HepG2 (cell line): ENCODE results near the gene PBX4. TPM values are rescaled to one million over a fixed set of nuclear protein-coding genes. Genes with fewer than 3 reads are reported as not detected.

Experiments
- ATAC-seq: fragments of 200-7000 bp; cut with Tn5 transposase; 3 replicates; pipeline ENCODE4 v1.9.1; 2020; ENCODE audit warnings: mild to moderate bottlenecking, moderate library complexity
- BruUV-seq: library from RNA; stranded (reverse); fragments of 400-500 nt; replicated peaks from 2 replicates; lab custom pipeline; 2021; lab: Mats Ljungman, UMichigan
- CTCF ChIA-PET: fragments of 300-600 bp; formaldehyde crosslinking; extraction: SDS; loops from one replicate; lab custom pipeline; 2021; ENCODE audit warnings: low total read pairs, inconsistent platforms, low intra/inter-chr PET ratio; lab: Yijun Ruan, JAX
- POLR2A ChIA-PET: fragments of 350-600 bp; sonication (Branson Sonifier 250); formaldehyde crosslinking; loops from one replicate; lab custom pipeline; 2020; ENCODE audit warnings: antibody characterized with exemption, inconsistent platforms; lab: Yijun Ruan, JAX
- DNase-seq: peaks from one replicate; pipeline ENCODE4 v3.0.0-alpha.2; 2015; ENCODE audit warnings: low spot score
- FAIRE-seq: peaks from 3 replicates; lab custom pipeline; 2011; peaks lifted over from hg19 to GRCh38; lab: Jason Lieb, UNC
- H2AFZ ChIP-seq: one replicate; pipeline ENCODE4 v1.6.1; 2011; ENCODE audit warnings: low read length, inconsistent platforms
- H3K27ac ChIP-seq: fragments of 300-600 bp; 3 replicates; pipeline ENCODE4 v1.8.0; 2011; ENCODE audit warnings: mixed run types, mild to moderate bottlenecking, mixed read lengths, low read length, inconsistent platforms; ENCODE audit not compliant: insufficient read depth; ENCODE audit errors: extremely low read length
- H3K27me3 ChIP-seq, 2 experiments: fragments of 200-600 bp in 1 of 2; 2 replicates in 1 of 2; 3 replicates in 1 of 2; pipeline versions ENCODE4 v1.6.0 to v1.8.0; 2011; ENCODE audit warnings: low read length in 2 of 2, mild to moderate bottlenecking in 2 of 2, moderate library complexity in 2 of 2, inconsistent platforms in 1 of 2; ENCODE audit not compliant: insufficient read depth in 2 of 2, control insufficient read depth in 1 of 2
- H3K36me3 ChIP-seq, 2 experiments: fragments of 200-600 bp in 1 of 2; replicated peaks in 1 of 2; 2 replicates in 1 of 2; 3 replicates in 1 of 2; pipeline versions ENCODE4 v1.5.1 to v1.8.0; 2011; ENCODE audit warnings: low read length in 2 of 2, inconsistent platforms in 1 of 2; ENCODE audit not compliant: insufficient read depth in 2 of 2, control insufficient read depth in 1 of 2
- H3K4me1 ChIP-seq: 2 replicates; pipeline ENCODE4 v1.5.1; 2012; ENCODE audit warnings: low read length, inconsistent platforms; ENCODE audit not compliant: insufficient read depth
- H3K4me2 ChIP-seq: 2 replicates; pipeline ENCODE4 v1.6.0; 2011; ENCODE audit warnings: low read depth, low read length, inconsistent platforms
- H3K4me3 ChIP-seq, 3 experiments: fragments of 200-600 bp in 1 of 3; sonication (generic), shearing (Covaris generic) in 1 of 3; replicated peaks in 1 of 3; 2 replicates each; pipeline ENCODE4 v1.5.1; 2011 to 2016; ENCODE audit warnings: low read length in 3 of 3, inconsistent platforms in 2 of 3, low read depth in 2 of 3, mild to moderate bottlenecking in 2 of 3, control low read depth in 1 of 3, mixed read lengths in 1 of 3; ENCODE audit not compliant: insufficient read depth in 1 of 3
- H3K79me2 ChIP-seq: one replicate; pipeline ENCODE4 v1.6.1; 2011; ENCODE audit warnings: low read length, inconsistent platforms; ENCODE audit not compliant: insufficient read depth
- H3K9ac ChIP-seq: 2 replicates; pipeline ENCODE4 v1.6.0; 2011; ENCODE audit warnings: mild to moderate bottlenecking, low read depth, low read length, inconsistent platforms; ENCODE audit not compliant: insufficient read depth
- H3K9me3 ChIP-seq: 2 replicates; pipeline ENCODE4 v1.5.1; 2012; ENCODE audit warnings: mild to moderate bottlenecking, low read length
- H4K20me1 ChIP-seq: 2 replicates; pipeline ENCODE4 v1.6.0; 2011; ENCODE audit warnings: inconsistent platforms, mild to moderate bottlenecking, low read length, moderate library complexity; ENCODE audit not compliant: insufficient read depth
- MAFK ChIP-seq, 2 experiments: IDR thresholded peaks in 1 of 2; conservative IDR thresholded peaks in 1 of 2; 2 replicates each; pipeline ENCODE4 v1.6.1; 2011; ENCODE audit warnings: improper control_type of control experiment in 2 of 2, low read length in 2 of 2
- PHB2 ChIP-seq: fragments of 450-650 bp; IDR thresholded peaks from 2 replicates; pipeline ENCODE4 v1.6.1; 2018; ENCODE audit not compliant: partially characterized antibody
- RXRA ChIP-seq: sonication (generic); formaldehyde crosslinking; IDR thresholded peaks from 2 replicates; pipeline ENCODE4 v1.5.1; 2020; ENCODE audit warnings: missing genetic modification reagents
- TBP ChIP-seq: sonication (generic); formaldehyde crosslinking; IDR thresholded peaks from 2 replicates; pipeline ENCODE4 v1.5.0; 2020; ENCODE audit warnings: missing genetic modification reagents
- ZNF253 ChIP-seq: sonication (generic); formaldehyde crosslinking; IDR thresholded peaks from 2 replicates; pipeline ENCODE4 v1.8.0; 2022; ENCODE audit warnings: mild to moderate bottlenecking, missing genetic modification reagents, borderline replicate concordance
- ZNF841 ChIP-seq: sonication (generic); formaldehyde crosslinking; IDR thresholded peaks from 2 replicates; pipeline ENCODE4 v1.8.1; 2023; ENCODE audit warnings: missing genetic modification reagents, borderline replicate concordance
- WGBS: methylation state at CpG from one replicate; pipeline ENCODE4 v1.1.6; 2017; ENCODE audit warnings: low lambda C conversion rate; 5-methylcytosine and 5-hydroxymethylcytosine counted together
- in situ Hi-C: cut with HindIII; loops from 2 replicates; pipeline ENCODE4 v1.10.0; 2017; ENCODE audit warnings: low pct_unique_long_range_greater_than_20kb; ENCODE audit not compliant: extremely low pct_ligation_motif_present
- intact Hi-C: fragments of 100-400 bp; cut with micrococcal nuclease; formaldehyde crosslinking; loops from one replicate; pipeline ENCODE4 v1.10.0; 2022; ENCODE audit not compliant: unreplicated experiment
- polyA plus RNA-seq, 8 experiments: library from polyadenylated mRNA; depleted of rRNA in 3 of 8; stranded (reverse) in 7 of 8; unstranded in 1 of 8; fragments of >200 nt; fragmentation: Illumina TruSeq in 4 of 8; extraction: Trizol in 4 of 8; gene quantifications; 2 replicates each; pipeline versions ENCODE4 v1.2.1 to v1.2.3, GENCODE V29; 2011 to 2016; ENCODE audit warnings: low read depth in 4 of 8, missing spikeins in 1 of 8, mixed read lengths in 1 of 8; ENCODE audit not compliant: insufficient read depth in 1 of 8
- total RNA-seq, 5 experiments: library from RNA; depleted of rRNA; stranded (reverse); fragments of >200 nt; fragmentation: Illumina TruSeq; extraction: Trizol; gene quantifications; 2 replicates each; pipeline ENCODE4 v1.2.3, GENCODE V29; 2016; ENCODE audit warnings: low read depth in 1 of 5
- TF ChIP-seq, protein P1 (sequence below): IDR thresholded peaks from 2 replicates; pipeline ENCODE4 v1.6.1; 2016
- TF ChIP-seq, protein P2 (sequence below): sonication (generic); formaldehyde crosslinking; IDR thresholded peaks from 2 replicates; pipeline ENCODE4 v1.8.0; 2023; ENCODE audit warnings: mild to moderate bottlenecking, missing genetic modification reagents
- TF ChIP-seq, protein P3 (sequence below): sonication (generic); formaldehyde crosslinking; IDR thresholded peaks from 2 replicates; pipeline ENCODE4 v1.5.0; 2020; ENCODE audit warnings: mild to moderate bottlenecking, missing genetic modification reagents, moderate library complexity

Gene PBX4
- total and polyA plus RNA-seq, 2 of the 13 experiments (the other 11 are each of a cell fraction or from before 2014, with no cell fraction given) = not detected

DNA sequence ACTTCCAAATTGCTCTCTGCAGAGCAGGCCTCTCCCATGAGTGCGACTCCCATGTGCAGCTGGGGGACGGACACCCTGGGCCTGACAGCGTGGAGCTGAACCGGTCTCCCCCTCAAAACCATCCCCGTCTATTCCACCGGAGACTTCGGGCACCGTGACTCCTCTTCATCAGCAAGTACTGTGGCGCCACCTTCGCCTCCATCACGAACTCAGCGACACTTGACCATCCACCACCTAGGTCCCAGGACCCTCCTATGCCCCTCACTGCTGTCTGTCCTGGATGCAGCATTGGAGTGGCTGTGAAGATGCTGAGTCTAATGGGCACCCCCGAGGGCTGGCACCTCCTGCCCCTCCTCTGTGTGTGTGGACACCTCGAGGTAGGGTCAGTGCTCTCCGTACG, 59.9 kb downstream of the PBX4 start (continued):
- TF ChIP-seq MAFK (conservative IDR thresholded peaks at IDR 0.05 in 1 of 2, IDR thresholded peaks at IDR 0.05 in 1 of 2; ENCODE audit: low read length in 2 of 2) (no peak), PHB2 (no peak), ZNF841 (no peak), ZNF253 (CRISPR knock-in tag) (no peak)
- TF ChIP-seq, protein P1, sequence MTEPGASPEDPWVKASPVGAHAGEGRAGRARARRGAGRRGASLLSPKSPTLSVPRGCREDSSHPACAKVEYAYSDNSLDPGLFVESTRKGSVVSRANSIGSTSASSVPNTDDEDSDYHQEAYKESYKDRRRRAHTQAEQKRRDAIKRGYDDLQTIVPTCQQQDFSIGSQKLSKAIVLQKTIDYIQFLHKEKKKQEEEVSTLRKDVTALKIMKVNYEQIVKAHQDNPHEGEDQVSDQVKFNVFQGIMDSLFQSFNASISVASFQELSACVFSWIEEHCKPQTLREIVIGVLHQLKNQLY = no peak
- TF ChIP-seq, protein P2, sequence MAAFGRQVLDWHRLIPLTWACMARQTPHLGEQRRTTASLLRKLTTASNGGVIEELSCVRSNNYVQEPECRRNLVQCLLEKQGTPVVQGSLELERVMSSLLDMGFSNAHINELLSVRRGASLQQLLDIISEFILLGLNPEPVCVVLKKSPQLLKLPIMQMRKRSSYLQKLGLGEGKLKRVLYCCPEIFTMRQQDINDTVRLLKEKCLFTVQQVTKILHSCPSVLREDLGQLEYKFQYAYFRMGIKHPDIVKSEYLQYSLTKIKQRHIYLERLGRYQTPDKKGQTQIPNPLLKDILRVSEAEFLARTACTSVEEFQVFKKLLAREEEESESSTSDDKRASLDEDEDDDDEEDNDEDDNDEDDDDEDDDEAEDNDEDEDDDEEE (CRISPR knock-in tag) = no peak

DNA sequence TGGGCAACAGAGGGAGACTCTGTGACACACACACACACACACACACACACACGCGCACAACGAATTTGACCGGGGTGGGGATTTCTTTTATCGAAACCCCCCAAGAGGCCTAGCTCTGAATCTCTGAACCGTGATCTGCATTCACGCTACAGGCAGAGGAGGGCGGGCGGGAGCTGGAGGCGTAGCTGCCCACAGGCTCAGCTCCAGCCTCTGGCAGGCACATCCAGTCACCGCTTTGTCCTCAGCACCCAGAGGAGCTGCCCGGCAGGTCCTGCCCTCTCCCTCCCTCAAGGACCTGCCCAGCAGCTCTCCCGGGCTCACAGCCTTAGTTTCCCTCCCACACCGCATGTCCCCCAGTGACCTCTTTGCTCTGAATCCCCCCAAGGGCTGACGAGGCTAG, 60.4 kb downstream of the PBX4 start:
- ChIA-PET CTCF (no interaction called here), POLR2A (no interaction called here)
- Histone ChIP-seq H3K4me2 (no peak overlapping the region), H3K36me3 (no peaks in the 10 kb centered on the region), H3K4me1 (peaks cover 11% of the 10 kb centered on the region), H3K4me3 (no peak overlapping the region), H3K27ac (no peak overlapping the region), H3K79me2 (no peaks in the 10 kb centered on the region), H3K9ac (no peak overlapping the region), H3K27me3 (peaks cover 4 to 11% of the 10 kb centered on the region in 2 experiments; a peak in 3 of 5 replicates), H3K9me3 (no peaks in the 10 kb centered on the region), H2AFZ (no peak overlapping the region), H4K20me1 (no peaks in the 10 kb centered on the region)
- FAIRE-seq = no peak
- ATAC-seq = peak; percentile 24; the same call in 1 of the 3 replicates
- in situ Hi-C loops (loop anchor here (25.0 kb wide), 1 partner anchor 1004 kb away; the partner anchor contains the start of gene ZNF737), intact Hi-C loops (no loop called here)
- no peak for DNase-seq
- WGBS = 6% methylated on average over 5 of the region's 15 CpGs
- no TSS peak for BruUV-seq
- TF ChIP-seq RXRA (CRISPR knock-in tag) (no peak), TBP (CRISPR knock-in tag) (no peak)
- TF ChIP-seq, protein P3, sequence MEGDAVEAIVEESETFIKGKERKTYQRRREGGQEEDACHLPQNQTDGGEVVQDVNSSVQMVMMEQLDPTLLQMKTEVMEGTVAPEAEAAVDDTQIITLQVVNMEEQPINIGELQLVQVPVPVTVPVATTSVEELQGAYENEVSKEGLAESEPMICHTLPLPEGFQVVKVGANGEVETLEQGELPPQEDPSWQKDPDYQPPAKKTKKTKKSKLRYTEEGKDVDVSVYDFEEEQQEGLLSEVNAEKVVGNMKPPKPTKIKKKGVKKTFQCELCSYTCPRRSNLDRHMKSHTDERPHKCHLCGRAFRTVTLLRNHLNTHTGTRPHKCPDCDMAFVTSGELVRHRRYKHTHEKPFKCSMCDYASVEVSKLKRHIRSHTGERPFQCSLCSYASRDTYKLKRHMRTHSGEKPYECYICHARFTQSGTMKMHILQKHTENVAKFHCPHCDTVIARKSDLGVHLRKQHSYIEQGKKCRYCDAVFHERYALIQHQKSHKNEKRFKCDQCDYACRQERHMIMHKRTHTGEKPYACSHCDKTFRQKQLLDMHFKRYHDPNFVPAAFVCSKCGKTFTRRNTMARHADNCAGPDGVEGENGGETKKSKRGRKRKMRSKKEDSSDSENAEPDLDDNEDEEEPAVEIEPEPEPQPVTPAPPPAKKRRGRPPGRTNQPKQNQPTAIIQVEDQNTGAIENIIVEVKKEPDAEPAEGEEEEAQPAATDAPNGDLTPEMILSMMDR (CRISPR knock-in tag) = 0 out of 2 replicates have a peak, but pooled peaks have one; percentile 6
